K562 (cell line): ENCODE measurements around the gene CAPN14. TPM values are rescaled to one million over a fixed set of nuclear protein-coding genes. Genes with fewer than 3 reads are reported as not detected.

Experiments
- ATAC-seq: fragments of 200-7000 bp; cut with Tn5 transposase; 3 replicates; pipeline ENCODE4 v1.9.1; 2020; ENCODE audit warnings: moderate library complexity
- BruUV-seq: library from RNA; stranded (reverse); fragments of 400-500 nt; replicated peaks from 2 replicates; lab custom pipeline; 2021; lab: Mats Ljungman, UMichigan
- CTCF ChIA-PET: fragments of 300-600 bp; formaldehyde crosslinking; extraction: SDS; loops from one replicate; lab custom pipeline; 2021; ENCODE audit warnings: low intra/inter-chr PET ratio; lab: Yijun Ruan, JAX
- POLR2A ChIA-PET: fragments of 300-600, 350-650 bp; sonication (Branson Sonifier 250); formaldehyde crosslinking; extraction: SDS; loops from one replicate; lab custom pipeline; 2021; ENCODE audit warnings: antibody characterized with exemption, inconsistent platforms; lab: Yijun Ruan, JAX
- DNase-seq, 4 experiments: peaks; one replicate each; pipeline versions ENCODE4 v3.0.0 to v3.0.0-alpha.2; 2011 to 2018; ENCODE audit warnings: low spot score in 3 of 4, mixed read lengths in 3 of 4; ENCODE audit errors: extremely low read depth in 1 of 4
- FAIRE-seq: peaks from 2 replicates; lab custom pipeline; 2011; peaks lifted over from hg19 to GRCh38; lab: Jason Lieb, UNC
- H2AFZ ChIP-seq: 2 replicates; pipeline ENCODE4 v1.6.0; 2011; ENCODE audit warnings: low read depth, low read length, control low read depth, inconsistent platforms
- H3K27ac ChIP-seq: fragments of 200-600 bp; 3 replicates; pipeline ENCODE4 v1.8.0; 2011; ENCODE audit warnings: low read depth, mild to moderate bottlenecking, control low read depth, inconsistent platforms, low read length, moderate library complexity, mixed read lengths; ENCODE audit errors: extremely low read depth
- H3K27me3 ChIP-seq, 2 experiments: fragments of 300-600 bp in 1 of 2; 2 replicates in 1 of 2; 3 replicates in 1 of 2; pipeline versions ENCODE4 v1.6.0 to v1.8.0; 2011; ENCODE audit warnings: inconsistent platforms in 2 of 2, low read length in 2 of 2, mild to moderate bottlenecking in 1 of 2, mixed read lengths in 1 of 2, moderate library complexity in 1 of 2; ENCODE audit not compliant: control insufficient read depth in 2 of 2, insufficient read depth in 2 of 2
- H3K36me3 ChIP-seq: fragments of 300-600 bp; 3 replicates; pipeline ENCODE4 v1.8.0; 2011; ENCODE audit warnings: mild to moderate bottlenecking, low read length, inconsistent platforms; ENCODE audit not compliant: control insufficient read depth, insufficient read depth
- H3K4me1 ChIP-seq, 2 experiments: fragments of 200-600 bp in 1 of 2; replicated peaks in 1 of 2; 2 replicates in 1 of 2; 3 replicates in 1 of 2; pipeline versions ENCODE4 v1.5.1 to v1.8.0; 2011; ENCODE audit warnings: inconsistent platforms in 2 of 2, low read length in 2 of 2, mild to moderate bottlenecking in 1 of 2, mixed read lengths in 1 of 2, moderate library complexity in 1 of 2; ENCODE audit not compliant: control insufficient read depth in 2 of 2, insufficient read depth in 2 of 2
- H3K4me2 ChIP-seq: 2 replicates; pipeline ENCODE4 v1.6.1; 2011; ENCODE audit warnings: low read length, control low read depth, inconsistent platforms, mixed read lengths; ENCODE audit not compliant: insufficient read depth
- H3K4me3 ChIP-seq: fragments of 200-600 bp; sonication (generic), shearing (Covaris generic); 2 replicates; pipeline ENCODE4 v1.5.1; 2016; ENCODE audit warnings: control low read depth, inconsistent platforms
- H3K79me2 ChIP-seq: fragments of 200-600 bp; 3 replicates; pipeline ENCODE4 v1.8.0; 2011; ENCODE audit warnings: low read length, inconsistent platforms; ENCODE audit not compliant: control insufficient read depth, insufficient read depth
- H3K9ac ChIP-seq, 2 experiments: 2 replicates each; pipeline versions ENCODE4 v1.6.0 to v1.6.1; 2011; ENCODE audit warnings: low read depth in 2 of 2, low read length in 2 of 2, control low read depth in 1 of 2, inconsistent platforms in 1 of 2, mild to moderate bottlenecking in 1 of 2, mixed read lengths in 1 of 2; ENCODE audit not compliant: insufficient read depth in 1 of 2
- H3K9me1 ChIP-seq: one replicate; pipeline ENCODE4 v1.6.0; 2011; ENCODE audit warnings: inconsistent platforms, mild to moderate bottlenecking, low read length, moderate library complexity; ENCODE audit not compliant: control insufficient read depth, insufficient read depth
- H3K9me3 ChIP-seq: replicated peaks from 2 replicates; pipeline ENCODE4 v1.5.1; 2011; ENCODE audit warnings: low read depth, low read length, inconsistent platforms; ENCODE audit not compliant: control insufficient read depth, insufficient read depth
- H4K20me1 ChIP-seq: replicated peaks from 2 replicates; pipeline ENCODE4 v1.6.1; 2011; ENCODE audit warnings: low read length, inconsistent platforms, mixed read lengths; ENCODE audit not compliant: control insufficient read depth, insufficient read depth
- ARHGAP35 ChIP-seq: fragments of 450-650 bp; IDR thresholded peaks from 2 replicates; pipeline ENCODE4 v1.6.1; 2018; ENCODE audit not compliant: partially characterized antibody
- ARID1B ChIP-seq: fragments of 450-650 bp; IDR thresholded peaks from 2 replicates; pipeline ENCODE4 v1.6.1; 2016; ENCODE audit warnings: antibody characterized with exemption, mild to moderate bottlenecking, inconsistent platforms
- ATF3 ChIP-seq, 2 experiments: fragments of 450-650 bp in 1 of 2; sonication (generic) in 1 of 2; formaldehyde crosslinking in 1 of 2; IDR thresholded peaks in 1 of 2; conservative IDR thresholded peaks in 1 of 2; 2 replicates each; pipeline versions ENCODE4 v1.6.1 to v1.8.1; 2016 to 2023; ENCODE audit warnings: mild to moderate bottlenecking in 2 of 2, moderate library complexity in 2 of 2, inconsistent platforms in 1 of 2, missing genetic modification reagents in 1 of 2
- CBFA2T3 ChIP-seq: fragments of 450-650 bp; IDR thresholded peaks from 2 replicates; pipeline ENCODE4 v1.6.1; 2017
- FOSL1 ChIP-seq: fragments of 200-800 bp; sonication (Bioruptor generic); conservative IDR thresholded peaks from 2 replicates; pipeline ENCODE4 v1.6.1; 2016; ENCODE audit warnings: missing genetic modification characterization, missing compliant biosample characterization
- GTF2A2 ChIP-seq: IDR thresholded peaks from 2 replicates; pipeline ENCODE4 v1.6.1; 2016; ENCODE audit warnings: mild to moderate bottlenecking, missing genetic modification characterization, missing compliant biosample characterization
- JUNB ChIP-seq: fragments of 450-650 bp; formaldehyde crosslinking; conservative IDR thresholded peaks from 2 replicates; pipeline ENCODE4 v1.4.0; 2020; ENCODE audit warnings: mild to moderate bottlenecking
- JUND ChIP-seq, 2 experiments: IDR thresholded peaks; 2 replicates in 1 of 2; 3 replicates in 1 of 2; pipeline ENCODE4 v1.6.1; 2011; ENCODE audit warnings: borderline replicate concordance in 2 of 2, low read depth in 2 of 2, low read length in 2 of 2, improper control_type of control experiment in 1 of 2, missing biosample characterization in 1 of 2, missing genetic modification characterization in 1 of 2, missing genetic modification reagents in 1 of 2
- NFYB ChIP-seq: IDR thresholded peaks from 2 replicates; pipeline ENCODE4 v1.6.1; 2011; ENCODE audit warnings: mild to moderate bottlenecking, moderate library complexity; ENCODE audit not compliant: insufficient read length; ENCODE audit errors: extremely low read depth
- PML ChIP-seq: IDR thresholded peaks from 2 replicates; pipeline ENCODE4 v1.6.1; 2012; ENCODE audit warnings: low read length, inconsistent platforms
- SMC3 ChIP-seq: conservative IDR thresholded peaks from 2 replicates; pipeline ENCODE4 v1.6.1; 2011; ENCODE audit warnings: low read depth, low read length, improper control_type of control experiment; ENCODE audit not compliant: insufficient read depth
- TAL1 ChIP-seq: fragments of 450-650 bp; IDR thresholded peaks from 2 replicates; pipeline ENCODE4 v1.6.1; 2016; ENCODE audit warnings: mild to moderate bottlenecking
- TCF3 ChIP-seq: sonication (generic); formaldehyde crosslinking; IDR thresholded peaks from 2 replicates; pipeline ENCODE4 v1.4.0; 2020; ENCODE audit warnings: mild to moderate bottlenecking, missing genetic modification reagents
- YY1 ChIP-seq, 3 experiments: IDR thresholded peaks; 2 replicates each; pipeline ENCODE4 v1.6.1; 2011; ENCODE audit warnings: low read length in 2 of 3, mild to moderate bottlenecking in 2 of 3, moderate library complexity in 2 of 3, borderline replicate concordance in 1 of 3, control low read depth in 1 of 3, low read depth in 1 of 3; ENCODE audit not compliant: insufficient read depth in 3 of 3, insufficient replicate concordance in 2 of 3, control insufficient read depth in 1 of 3, insufficient read length in 1 of 3; ENCODE audit errors: extremely low read depth in 1 of 3
- ZKSCAN8 ChIP-seq: fragments of 200-800 bp; sonication (Bioruptor generic); IDR thresholded peaks from 2 replicates; pipeline ENCODE4 v1.6.1; 2016; ENCODE audit warnings: missing genetic modification characterization, missing compliant biosample characterization
- ZNF140 ChIP-seq: fragments of 250-450 bp; sonication (Bioruptor Pico); IDR thresholded peaks from 2 replicates; pipeline ENCODE4 v1.8.0; 2021; ENCODE audit warnings: moderate library complexity, mild to moderate bottlenecking, inconsistent platforms
- WGBS: fragments of 100-300 bp; shearing (Covaris generic); methylation state at CpG from one replicate; pipeline ENCODE4 v1.1.6; 2016; ENCODE audit warnings: low coverage, mixed read lengths; ENCODE audit not compliant: insufficient coverage; ENCODE audit errors: missing lambda C conversion rate; 5-methylcytosine and 5-hydroxymethylcytosine counted together
- in situ Hi-C: fragments of 300-500 bp; cut with MboI; formaldehyde crosslinking; loops from 4 replicates; pipeline ENCODE4 v1.15.0; 2018; ENCODE audit warnings: inconsistent platforms, mixed read lengths
- intact Hi-C: fragments of 100-400 bp; cut with micrococcal nuclease; formaldehyde crosslinking; loops from 2 replicates; pipeline ENCODE4 v1.14.2; 2022
- polyA plus RNA-seq, 8 experiments: library from polyadenylated mRNA; depleted of rRNA in 4 of 8; stranded (reverse) in 5 of 8; unstranded in 3 of 8; fragments of >200 nt; fragmentation: Nextera tagmentation in 2 of 8; fragmentation: Illumina TruSeq in 1 of 8; extraction: Ambion mirVana in 2 of 8; extraction: Trizol in 1 of 8; gene quantifications; 2 replicates each; pipeline versions ENCODE4 v1.2.1 to v1.2.3, GENCODE V29; 2011 to 2014; ENCODE audit warnings: inconsistent platforms in 1 of 8, missing spikeins in 1 of 8
- total RNA-seq, 7 experiments: library from RNA; depleted of rRNA in 6 of 7; stranded (reverse); fragments of >200 nt in 6 of 7; fragmentation: Illumina TruSeq in 2 of 7; extraction: Trizol in 2 of 7; gene quantifications; 2 replicates each; pipeline versions ENCODE4 v1.2.1 to v1.2.3, GENCODE V29; 2011 to 2021; ENCODE audit warnings: low replicate concordance in 1 of 7

Gene CAPN14
- total and polyA plus RNA-seq, 9 of the 15 experiments (the other 6 are each of a cell fraction or from before 2014, with no cell fraction given): not detected

GRCh38 chr2:31235504-31235902 is 18.2 kb upstream of the CAPN14 start:
- intact Hi-C loops (loop anchor here (10.0 kb wide), 1 partner anchor 99 kb away; no protein-coding TSS in a partner anchor), in situ Hi-C loops (no loop called here)
- ChIA-PET POLR2A (no interaction called here), CTCF (no interaction called here)
- H4K20me1 ChIP-seq: no peaks in the 10 kb centered on the region
- no peaks in the 10 kb centered on the region for H3K9me3 ChIP-seq
- no peak overlapping the region for H2AFZ ChIP-seq
- no peaks in the 10 kb centered on the region for H3K36me3 ChIP-seq
- no peak overlapping the region for H3K4me2 ChIP-seq
- H3K9me1 ChIP-seq: no peaks in the 10 kb centered on the region
- TF ChIP-seq NFYB: no peak
- 0 out of 2 replicates have a peak, but pooled peaks have one; percentile 15 for TF ChIP-seq TAL1
- peak in 1 of 3 experiments; percentile 26 for TF ChIP-seq YY1 (IDR thresholded peaks at IDR 0.05; ENCODE audit: borderline replicate concordance in 1 of 3, control insufficient read depth in 1 of 3, extremely low read depth in 1 of 3, insufficient read depth in 3 of 3, insufficient read length in 1 of 3, insufficient replicate concordance in 2 of 3, low read depth in 1 of 3, low read length in 2 of 3)
- no peak for TF ChIP-seq SMC3
- TF ChIP-seq PML: no peak
- peak; percentile 86; the same call in 1 of the 2 replicates for TF ChIP-seq ZKSCAN8 (CRISPR knock-in tag)
- TF ChIP-seq ATF3 (IDR thresholded peaks at IDR 0.05): peak; percentile 67
- no peak for TF ChIP-seq ATF3 (CRISPR knock-in tag; conservative IDR thresholded peaks at IDR 0.05)
- TF ChIP-seq CBFA2T3: peak; percentile 40; the same call in 1 of the 2 replicates
- TF ChIP-seq GTF2A2: no peak
- TF ChIP-seq JUND (IDR thresholded peaks at IDR 0.05; ENCODE audit: borderline replicate concordance, low read depth, low read length): peak; percentile 61; the same call in 1 of the 2 replicates
- TF ChIP-seq JUND (tag; IDR thresholded peaks at IDR 0.05; ENCODE audit: borderline replicate concordance, low read depth, low read length): peak; percentile 69; the same call in 1 of the 3 replicates
- no peak for TF ChIP-seq JUNB
- TF ChIP-seq ARHGAP35: no peak
- peak; percentile 61; the same call in 1 of the 2 replicates for TF ChIP-seq TCF3
- peak; percentile 48; the same call in 1 of the 2 replicates for TF ChIP-seq FOSL1 (tag)
- TF ChIP-seq ARID1B: peak; percentile 31; the same call in 1 of the 2 replicates
- no peak for TF ChIP-seq ZNF140 (CRISPR knock-in tag)
- DNase-seq (peak; percentile 27 to 42 (median 36)), ATAC-seq (no peak; the same call in 2 of the 3 replicates), FAIRE-seq (no peak)
- peaks cover 0 to 11% of the 10 kb centered on the region in 2 experiments; a peak in 3 of 5 replicates for H3K4me1 ChIP-seq
- no peak overlapping the region for H3K4me3 ChIP-seq
- peaks cover 3 to 47% of the 10 kb centered on the region in 2 experiments; a peak in 2 of 5 replicates for H3K27me3 ChIP-seq
- H3K27ac ChIP-seq: no peak overlapping the region
- no TSS peak for BruUV-seq
- WGBS: 6% methylated on average over 4 of the region's 4 CpGs
- no peak overlapping the region for H3K9ac ChIP-seq
- H3K79me2 ChIP-seq: no peaks in the 10 kb centered on the region
